ENCODE data around the gene MYL6B. TPM values are rescaled to one million over a fixed set of nuclear protein-coding genes. Genes with fewer than 3 reads are reported as not detected.

Gene MYL6B
- total RNA-seq, 4 donors from 2014 or later: 43.5 to 80.4 (median 59.1) TPM

DNA sequence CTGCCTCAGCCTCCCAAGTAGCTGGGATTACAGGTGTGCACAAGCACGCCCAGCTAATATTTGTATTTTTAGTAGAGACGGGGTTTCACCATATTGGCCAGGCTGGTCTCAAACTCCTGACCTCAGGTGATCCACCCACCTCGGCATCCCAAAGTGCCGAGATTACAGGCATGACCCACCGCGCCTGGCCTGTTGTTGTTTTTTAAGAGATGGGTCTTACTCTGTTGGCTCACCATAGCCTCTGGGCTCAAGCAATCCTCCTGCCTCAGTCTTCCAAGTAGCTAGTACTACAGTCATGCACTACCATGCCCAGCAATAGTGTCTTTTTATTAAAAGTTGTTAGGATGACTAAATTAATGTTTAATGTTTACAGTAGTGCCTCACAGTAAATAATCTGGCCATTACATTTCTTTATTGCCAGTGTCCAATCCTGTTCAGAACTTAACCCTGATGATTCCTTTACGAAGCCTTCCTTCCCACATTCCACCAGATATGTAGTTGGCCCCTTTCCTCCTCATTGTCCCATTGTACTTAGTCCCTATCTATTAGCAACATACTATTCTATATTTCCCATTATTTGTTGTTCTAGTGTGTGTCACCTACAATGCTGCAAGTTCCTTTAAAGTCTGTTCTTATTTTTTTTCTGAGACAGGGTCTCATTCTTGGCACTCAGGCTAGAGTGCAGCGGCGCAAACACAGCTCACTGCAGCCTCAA, 45.7 kb downstream of the MYL6B start:
- WGBS, 2 donors: 84 to 91% methylated on average over 9 of the region's 9 CpGs
- Histone ChIP-seq H3K4me1 (peaks cover 0 to 5% (median 0%) of the 10 kb centered on the region in 4 donors), H3K9me3 (no peaks in the 10 kb centered on the region), H3K36me3 (no peaks in the 10 kb centered on the region), H3K27ac (no peak overlapping the region), H3K4me3 (no peak overlapping the region), H3K27me3 (no peaks in the 10 kb centered on the region)
- TF ChIP-seq, protein P1, sequence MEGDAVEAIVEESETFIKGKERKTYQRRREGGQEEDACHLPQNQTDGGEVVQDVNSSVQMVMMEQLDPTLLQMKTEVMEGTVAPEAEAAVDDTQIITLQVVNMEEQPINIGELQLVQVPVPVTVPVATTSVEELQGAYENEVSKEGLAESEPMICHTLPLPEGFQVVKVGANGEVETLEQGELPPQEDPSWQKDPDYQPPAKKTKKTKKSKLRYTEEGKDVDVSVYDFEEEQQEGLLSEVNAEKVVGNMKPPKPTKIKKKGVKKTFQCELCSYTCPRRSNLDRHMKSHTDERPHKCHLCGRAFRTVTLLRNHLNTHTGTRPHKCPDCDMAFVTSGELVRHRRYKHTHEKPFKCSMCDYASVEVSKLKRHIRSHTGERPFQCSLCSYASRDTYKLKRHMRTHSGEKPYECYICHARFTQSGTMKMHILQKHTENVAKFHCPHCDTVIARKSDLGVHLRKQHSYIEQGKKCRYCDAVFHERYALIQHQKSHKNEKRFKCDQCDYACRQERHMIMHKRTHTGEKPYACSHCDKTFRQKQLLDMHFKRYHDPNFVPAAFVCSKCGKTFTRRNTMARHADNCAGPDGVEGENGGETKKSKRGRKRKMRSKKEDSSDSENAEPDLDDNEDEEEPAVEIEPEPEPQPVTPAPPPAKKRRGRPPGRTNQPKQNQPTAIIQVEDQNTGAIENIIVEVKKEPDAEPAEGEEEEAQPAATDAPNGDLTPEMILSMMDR (IDR thresholded peaks at IDR 0.05): no peak
- TF ChIP-seq EP300 (IDR thresholded peaks at IDR 0.05): no peak
- TF ChIP-seq POLR2A (IDR thresholded peaks at IDR 0.05): no peak
- no peak for DNase-seq (ENCODE audit: low spot score in 2 of 2)

GRCh38 chr12:56198836-56199235, 46.4 kb downstream of the MYL6B start:
- H3K27me3 ChIP-seq: no peaks in the 10 kb centered on the region
- no peaks in the 10 kb centered on the region for H3K36me3 ChIP-seq
- no peak overlapping the region for H3K27ac ChIP-seq
- DNase-seq (ENCODE audit: low spot score in 2 of 2): no peak
- peaks cover 0 to 5% (median 0%) of the 10 kb centered on the region in 4 donors for H3K4me1 ChIP-seq
- H3K4me3 ChIP-seq: no peak overlapping the region
- 29 to 42% methylated on average over 1 of the region's 1 CpG for WGBS, 2 donors
- TF ChIP-seq EP300 (IDR thresholded peaks at IDR 0.05) (no peak), POLR2A (IDR thresholded peaks at IDR 0.05) (no peak)
- TF ChIP-seq, protein P1 (IDR thresholded peaks at IDR 0.05): no peak
- no peaks in the 10 kb centered on the region for H3K9me3 ChIP-seq

GRCh38 chr12:56202366-56202765, 50.0 kb downstream of the MYL6B start:
- Histone ChIP-seq H3K27me3 (no peaks in the 10 kb centered on the region), H3K36me3 (peaks cover 0 to 26% (median 12%) of the 10 kb centered on the region in 3 donors), H3K9me3 (no peaks in the 10 kb centered on the region), H3K27ac (no peak overlapping the region), H3K4me3 (no peak overlapping the region), H3K4me1 (peaks cover 0 to 6% (median 0%) of the 10 kb centered on the region in 4 donors)
- 29 to 57% methylated on average over 1 of the region's 1 CpG for WGBS, 2 donors
- no peak for TF ChIP-seq POLR2A (IDR thresholded peaks at IDR 0.05)
- TF ChIP-seq EP300 (IDR thresholded peaks at IDR 0.05): no peak
- TF ChIP-seq, protein P1 (IDR thresholded peaks at IDR 0.05): no peak
- DNase-seq (ENCODE audit: low spot score in 2 of 2): no peak

DNA sequence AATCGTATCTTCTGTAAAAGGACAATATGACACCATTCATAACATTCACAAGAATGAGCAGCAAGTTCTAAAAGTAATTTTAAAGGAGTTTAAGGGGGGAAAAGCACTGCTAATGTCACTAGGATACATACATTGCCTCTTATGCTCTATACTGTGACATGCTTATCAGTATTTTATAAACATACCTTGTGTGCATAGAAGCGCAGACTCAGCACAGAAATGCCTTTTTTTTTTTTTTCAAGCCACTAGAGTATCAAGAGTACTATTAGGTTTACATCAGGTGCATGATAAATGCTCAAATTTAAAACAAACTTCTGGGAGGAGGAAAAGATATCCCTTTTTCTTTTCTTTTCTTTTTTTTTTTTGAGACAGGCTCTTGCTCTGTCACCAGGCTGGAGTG, 50.5 kb downstream of the MYL6B start:
- WGBS, 2 donors: 51 to 65% methylated on average over 2 of the region's 2 CpGs
- TF ChIP-seq EP300 (IDR thresholded peaks at IDR 0.05) (no peak), POLR2A (IDR thresholded peaks at IDR 0.05) (no peak)
- TF ChIP-seq, protein P1 (IDR thresholded peaks at IDR 0.05): no peak
- no peaks in the 10 kb centered on the region for H3K9me3 ChIP-seq

DNA sequence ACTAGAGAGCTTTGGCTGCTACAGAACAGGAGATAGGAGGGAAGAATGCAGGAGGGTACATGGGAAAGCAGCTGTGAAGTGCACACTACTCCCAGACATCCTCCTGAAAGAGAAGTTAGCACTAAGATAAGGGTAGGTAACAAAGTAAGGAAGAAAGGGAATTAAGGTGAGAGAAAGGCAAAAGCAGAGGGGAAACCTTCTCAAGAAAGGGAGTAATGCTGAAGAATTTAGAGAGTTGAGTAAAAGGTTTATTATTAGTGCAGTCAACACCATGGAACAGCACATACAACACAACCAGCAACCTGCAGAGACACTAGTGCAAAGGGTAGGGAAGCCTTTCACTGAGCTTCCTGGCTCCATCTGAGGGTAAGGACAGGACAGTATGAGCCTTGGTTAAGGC, 51.9 kb downstream of the MYL6B start:
- Histone ChIP-seq H3K36me3 (peaks cover 0 to 45% (median 23%) of the 10 kb centered on the region in 3 donors), H3K4me3 (no peak overlapping the region), H3K27ac (no peak overlapping the region), H3K27me3 (no peaks in the 10 kb centered on the region), H3K9me3 (no peaks in the 10 kb centered on the region), H3K4me1 (peaks cover 0 to 6% (median 0%) of the 10 kb centered on the region in 4 donors)
- no peak for DNase-seq (ENCODE audit: low spot score in 2 of 2)
- TF ChIP-seq EP300 (IDR thresholded peaks at IDR 0.05): no peak
- TF ChIP-seq, protein P1 (IDR thresholded peaks at IDR 0.05): no peak

More for the DNA sequence above, 50.5 kb downstream of the MYL6B start:
- Histone ChIP-seq H3K27ac (no peak overlapping the region), H3K36me3 (peaks cover 0 to 31% (median 17%) of the 10 kb centered on the region in 3 donors), H3K4me3 (no peak overlapping the region), H3K27me3 (no peaks in the 10 kb centered on the region), H3K4me1 (peaks cover 0 to 6% (median 0%) of the 10 kb centered on the region in 4 donors)
- DNase-seq (ENCODE audit: low spot score in 2 of 2): no peak

Measured in tibial nerve (tissue), 4 donors.